ENCODE results near the gene KLRF1.

KLRF1 gene

GRCh38 chr12:9868311-9868801 is 41.1 kb downstream of the KLRF1 start:
- no CpG with 5 or more reads among the region's 11 CpGs for WGBS (ENCODE audit: extremely low coverage, insufficient coverage, low lambda C conversion rate)
- no peaks in the 10 kb centered on the region for H3K79me2 ChIP-seq (ENCODE audit: control insufficient read depth, insufficient read depth, low read length)
- no peak overlapping the region for H3K56ac ChIP-seq (ENCODE audit: low read length)
- no peak overlapping the region for H2BK15ac ChIP-seq (replicated peaks; ENCODE audit: low read depth)
- no peak overlapping the region for H3K27ac ChIP-seq (ENCODE audit: low read depth, low read length)
- H3K79me1 ChIP-seq (ENCODE audit: low read length), result no peaks in the 10 kb centered on the region
- no peak overlapping the region for H3K4ac ChIP-seq (ENCODE audit: low read depth, low read length)
- H3K27me3 ChIP-seq (ENCODE audit: insufficient read depth, low read length, poor library complexity), result no peaks in the 10 kb centered on the region
- no peak overlapping the region for H2AK5ac ChIP-seq (ENCODE audit: low read length)
- H2BK5ac ChIP-seq (ENCODE audit: low read length), result no peak overlapping the region
- no peak overlapping the region for H4K5ac ChIP-seq (ENCODE audit: low read length)
- no peak overlapping the region for H3K4me3 ChIP-seq (ENCODE audit: low read length)
- H3K18ac ChIP-seq (ENCODE audit: low read length), result no peak overlapping the region
- no peaks in the 10 kb centered on the region for H3K36me3 ChIP-seq (ENCODE audit: control insufficient read depth, insufficient read depth, low read length)
- no peak overlapping the region for H3K23ac ChIP-seq (ENCODE audit: low read length)
- no peak for DNase-seq
- H4K8ac ChIP-seq (ENCODE audit: low read depth, low read length), result no peak overlapping the region
- H3K4me1 ChIP-seq (ENCODE audit: control insufficient read depth, low read depth, low read length), result peaks cover 2% of the 10 kb centered on the region
- no peak overlapping the region for H3K9ac ChIP-seq (ENCODE audit: low read length)
- no peak overlapping the region for H2BK120ac ChIP-seq (ENCODE audit: low read depth, low read length)
- no peak overlapping the region for H3K4me2 ChIP-seq (ENCODE audit: low read length)

DNA sequence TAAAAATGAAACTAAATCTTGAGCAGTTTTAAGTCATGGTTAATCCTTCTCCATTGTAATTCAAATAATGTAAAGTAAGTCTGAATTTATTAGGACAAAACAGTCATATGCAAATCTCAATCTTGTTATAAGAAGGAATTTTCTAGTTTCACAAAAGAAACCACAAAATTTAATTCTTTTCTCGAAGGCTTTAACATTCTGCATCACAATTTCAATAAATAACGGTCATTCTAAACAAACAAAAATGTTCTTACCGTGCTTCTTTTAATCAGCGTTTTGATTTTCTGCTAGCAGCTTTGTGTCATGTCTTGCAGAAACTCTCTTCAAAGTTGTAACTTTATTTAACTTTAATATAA is 41.6 kb downstream of the KLRF1 start:
- no peak overlapping the region for H3K27ac ChIP-seq (ENCODE audit: low read depth, low read length)
- no peak overlapping the region for H3K4ac ChIP-seq (ENCODE audit: low read depth, low read length)
- no peak overlapping the region for H3K4me3 ChIP-seq (ENCODE audit: low read length)

DNA sequence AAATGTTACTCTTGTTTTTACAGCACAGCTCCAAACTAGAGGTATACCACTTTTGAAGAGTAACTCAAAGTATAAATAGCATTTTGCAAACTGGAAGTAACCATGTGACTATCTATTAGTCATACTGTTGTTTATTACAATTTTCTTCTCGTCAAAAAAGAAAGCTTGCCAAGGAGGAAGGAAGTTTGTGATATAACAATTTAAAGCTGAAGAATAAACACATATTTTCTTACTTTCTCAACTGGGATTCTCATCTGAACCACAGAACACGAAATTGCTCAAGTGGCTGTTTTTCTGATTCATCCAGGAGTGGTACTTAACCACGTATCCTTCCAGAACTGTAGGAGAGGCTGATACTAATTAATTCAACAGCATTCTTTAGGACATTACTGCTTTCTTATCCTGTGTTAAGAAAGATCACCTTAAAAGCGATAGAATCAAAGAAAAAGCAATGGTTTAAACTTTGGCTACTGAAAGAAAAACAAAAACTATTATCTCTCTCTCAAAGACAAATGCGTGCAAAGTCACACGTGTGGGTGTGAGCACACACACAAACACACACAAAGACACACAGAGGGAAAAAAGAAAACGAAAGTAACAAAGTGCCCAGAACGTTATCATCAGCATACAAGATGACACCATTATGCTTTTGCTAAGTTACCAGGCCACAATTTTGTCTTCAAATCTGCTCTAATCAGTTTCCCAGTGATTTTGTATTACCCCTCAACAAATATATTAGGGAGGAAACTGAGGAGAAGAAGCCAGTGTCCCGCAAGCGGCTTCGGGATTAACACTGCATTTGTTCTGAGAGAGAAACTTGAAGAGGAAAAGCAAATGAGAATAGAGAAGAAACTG is 42.3 kb downstream of the KLRF1 start, which contains the start of gene CLEC2B:
CLEC2B (minus strand) TSS at position 48 of the 855 bp plus-strand sequence.
- Histone ChIP-seq H3K79me1 (ENCODE audit: low read length) (no peaks in the 10 kb centered on the region), H3K79me2 (ENCODE audit: control insufficient read depth, insufficient read depth, low read length) (no peaks in the 10 kb centered on the region), H3K36me3 (ENCODE audit: control insufficient read depth, insufficient read depth, low read length) (no peaks in the 10 kb centered on the region), H4K5ac (ENCODE audit: low read length) (no peak within 1 kb of the TSS), H4K8ac (ENCODE audit: low read depth, low read length) (no peak within 1 kb of the TSS), H3K4me3 (ENCODE audit: low read length) (no peak within 1 kb of the TSS), H2AK5ac (ENCODE audit: low read length) (no peak within 1 kb of the TSS), H2BK15ac (replicated peaks; ENCODE audit: low read depth) (no peak within 1 kb of the TSS), H2BK5ac (ENCODE audit: low read length) (no peak within 1 kb of the TSS), H3K27ac (ENCODE audit: low read depth, low read length) (no peak within 1 kb of the TSS), H3K18ac (ENCODE audit: low read length) (no peak within 1 kb of the TSS), H3K9ac (ENCODE audit: low read length) (no peak within 1 kb of the TSS), H3K27me3 (ENCODE audit: insufficient read depth, low read length, poor library complexity) (no peaks in the 10 kb centered on the region), H3K4me1 (ENCODE audit: control insufficient read depth, low read depth, low read length) (peaks cover 2% of the 10 kb centered on the region), H3K4me2 (ENCODE audit: low read length) (no peak within 1 kb of the TSS), H3K56ac (ENCODE audit: low read length) (no peak within 1 kb of the TSS), H2BK120ac (ENCODE audit: low read depth, low read length) (no peak within 1 kb of the TSS), H3K23ac (ENCODE audit: low read length) (no peak within 1 kb of the TSS), H3K4ac (ENCODE audit: low read depth, low read length) (no peak within 1 kb of the TSS)
- WGBS (ENCODE audit: extremely low coverage, insufficient coverage, low lambda C conversion rate), result no CpG with 5 or more reads among the region's 11 CpGs
- DNase-seq, result no peak

More for the DNA sequence above, 41.6 kb downstream of the KLRF1 start:
- H2AK5ac ChIP-seq (ENCODE audit: low read length), result no peak overlapping the region
- WGBS (ENCODE audit: extremely low coverage, insufficient coverage, low lambda C conversion rate), result 100% methylated on average over 1 of the region's 4 CpGs
- H3K18ac ChIP-seq (ENCODE audit: low read length), result no peak overlapping the region
- H3K4me1 ChIP-seq (ENCODE audit: control insufficient read depth, low read depth, low read length), result peaks cover 2% of the 10 kb centered on the region
- H4K5ac ChIP-seq (ENCODE audit: low read length), result no peak overlapping the region
- H3K27me3 ChIP-seq (ENCODE audit: insufficient read depth, low read length, poor library complexity), result no peaks in the 10 kb centered on the region
- H3K4me2 ChIP-seq (ENCODE audit: low read length), result no peak overlapping the region
- H3K9ac ChIP-seq (ENCODE audit: low read length), result no peak overlapping the region
- no peak overlapping the region for H2BK15ac ChIP-seq (replicated peaks; ENCODE audit: low read depth)
- no peaks in the 10 kb centered on the region for H3K79me2 ChIP-seq (ENCODE audit: control insufficient read depth, insufficient read depth, low read length)
- no peak overlapping the region for H4K8ac ChIP-seq (ENCODE audit: low read depth, low read length)
- H2BK5ac ChIP-seq (ENCODE audit: low read length), result no peak overlapping the region
- H2BK120ac ChIP-seq (ENCODE audit: low read depth, low read length), result no peak overlapping the region
- H3K23ac ChIP-seq (ENCODE audit: low read length), result no peak overlapping the region
- H3K56ac ChIP-seq (ENCODE audit: low read length), result no peak overlapping the region
- H3K36me3 ChIP-seq (ENCODE audit: control insufficient read depth, insufficient read depth, low read length), result no peaks in the 10 kb centered on the region
- H3K79me1 ChIP-seq (ENCODE audit: low read length), result no peaks in the 10 kb centered on the region
- no peak for DNase-seq

DNA sequence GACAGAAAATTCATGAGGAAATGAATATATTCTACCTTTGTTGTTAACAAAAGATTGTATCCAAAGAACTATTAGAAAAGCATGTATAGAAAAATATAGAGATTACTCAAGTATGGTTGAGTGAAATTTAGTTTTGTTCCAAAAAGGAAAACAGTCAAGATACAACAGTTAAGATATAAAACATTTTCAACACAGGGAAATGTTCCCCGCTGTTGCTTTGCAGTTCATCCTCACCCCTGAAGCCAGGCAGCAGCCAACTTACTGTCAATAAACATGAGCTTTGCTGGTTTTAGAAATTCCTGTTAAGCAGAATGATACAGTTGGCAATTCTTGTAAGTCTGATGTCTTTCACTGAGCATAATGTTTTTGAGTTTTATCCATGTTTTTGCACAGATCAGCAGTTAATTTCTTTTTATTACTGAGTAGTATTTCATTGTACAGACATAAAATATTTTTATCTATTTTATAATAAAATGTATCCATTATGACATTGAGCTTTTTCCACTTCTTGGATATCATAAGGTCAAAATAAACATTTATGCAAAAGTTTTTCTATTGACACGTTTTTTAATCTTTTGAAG is 43.1 kb downstream of the KLRF1 start:
- H3K27me3 ChIP-seq (ENCODE audit: insufficient read depth, low read length, poor library complexity), result no peaks in the 10 kb centered on the region
- no peaks in the 10 kb centered on the region for H3K36me3 ChIP-seq (ENCODE audit: control insufficient read depth, insufficient read depth, low read length)
- H4K5ac ChIP-seq (ENCODE audit: low read length), result no peak overlapping the region
- no peak overlapping the region for H2BK5ac ChIP-seq (ENCODE audit: low read length)
- no peak overlapping the region for H2BK120ac ChIP-seq (ENCODE audit: low read depth, low read length)
- H3K4me1 ChIP-seq (ENCODE audit: control insufficient read depth, low read depth, low read length), result peaks cover 2% of the 10 kb centered on the region
- H3K79me1 ChIP-seq (ENCODE audit: low read length), result no peaks in the 10 kb centered on the region
- H3K79me2 ChIP-seq (ENCODE audit: control insufficient read depth, insufficient read depth, low read length), result no peaks in the 10 kb centered on the region
- no peak for DNase-seq
- no peak overlapping the region for H4K8ac ChIP-seq (ENCODE audit: low read depth, low read length)
- H3K4me2 ChIP-seq (ENCODE audit: low read length), result no peak overlapping the region
- no CpG with 5 or more reads among the region's 2 CpGs for WGBS (ENCODE audit: extremely low coverage, insufficient coverage, low lambda C conversion rate)
- no peak overlapping the region for H3K27ac ChIP-seq (ENCODE audit: low read depth, low read length)
- H3K23ac ChIP-seq (ENCODE audit: low read length), result no peak overlapping the region
- no peak overlapping the region for H3K4me3 ChIP-seq (ENCODE audit: low read length)
- H2BK15ac ChIP-seq (replicated peaks; ENCODE audit: low read depth), result no peak overlapping the region
- no peak overlapping the region for H3K4ac ChIP-seq (ENCODE audit: low read depth, low read length)
- no peak overlapping the region for H3K56ac ChIP-seq (ENCODE audit: low read length)
- H2AK5ac ChIP-seq (ENCODE audit: low read length), result no peak overlapping the region
- H3K9ac ChIP-seq (ENCODE audit: low read length), result no peak overlapping the region
- no peak overlapping the region for H3K18ac ChIP-seq (ENCODE audit: low read length)

GRCh38 chr12:9872162-9872561 is 44.9 kb downstream of the KLRF1 start:
- H3K9ac ChIP-seq (ENCODE audit: low read length), result no peak overlapping the region
- no peak overlapping the region for H4K5ac ChIP-seq (ENCODE audit: low read length)
- H3K23ac ChIP-seq (ENCODE audit: low read length), result no peak overlapping the region
- no peak overlapping the region for H3K27ac ChIP-seq (ENCODE audit: low read depth, low read length)
- no peak overlapping the region for H2AK5ac ChIP-seq (ENCODE audit: low read length)
- no peak overlapping the region for H2BK120ac ChIP-seq (ENCODE audit: low read depth, low read length)
- H3K36me3 ChIP-seq (ENCODE audit: control insufficient read depth, insufficient read depth, low read length), result no peaks in the 10 kb centered on the region
- no peak overlapping the region for H2BK5ac ChIP-seq (ENCODE audit: low read length)
- H4K8ac ChIP-seq (ENCODE audit: low read depth, low read length), result no peak overlapping the region
- no peak overlapping the region for H2BK15ac ChIP-seq (replicated peaks; ENCODE audit: low read depth)
- H3K27me3 ChIP-seq (ENCODE audit: insufficient read depth, low read length, poor library complexity), result no peaks in the 10 kb centered on the region
- peaks cover 2% of the 10 kb centered on the region for H3K4me1 ChIP-seq (ENCODE audit: control insufficient read depth, low read depth, low read length)
- no peaks in the 10 kb centered on the region for H3K79me1 ChIP-seq (ENCODE audit: low read length)
- H3K56ac ChIP-seq (ENCODE audit: low read length), result no peak overlapping the region
- DNase-seq, result no peak
- no peaks in the 10 kb centered on the region for H3K79me2 ChIP-seq (ENCODE audit: control insufficient read depth, insufficient read depth, low read length)
- H3K18ac ChIP-seq (ENCODE audit: low read length), result no peak overlapping the region
- WGBS (ENCODE audit: extremely low coverage, insufficient coverage, low lambda C conversion rate), result no CpG with 5 or more reads among the region's 3 CpGs
- no peak overlapping the region for H3K4me2 ChIP-seq (ENCODE audit: low read length)
- no peak overlapping the region for H3K4ac ChIP-seq (ENCODE audit: low read depth, low read length)
- H3K4me3 ChIP-seq (ENCODE audit: low read length), result no peak overlapping the region
